SU-DHL-6 (cell line): ENCODE measurements around the gene DBX1.

Experiments used
- CTCF ChIP-seq: fragments of 200-600 bp; sonication (generic); IDR thresholded peaks from one replicate; pipeline ENCODE4 v1.5.1; 2017; ENCODE audit warnings: antibody characterized with exemption, mild to moderate bottlenecking, low read length, moderate library complexity; ENCODE audit not compliant: insufficient read depth, poor library complexity, severe bottlenecking
- EZH2phosphoT487 ChIP-seq: fragments of 200-600 bp; sonication (generic), shearing (Covaris generic); conservative IDR thresholded peaks from 2 replicates; pipeline ENCODE4 v1.6.1; 2018; ENCODE audit warnings: mild to moderate bottlenecking, antibody characterized with exemption, low read length, moderate library complexity, mixed read lengths

- TF ChIP-seq CTCF (no peak), EZH2phosphoT487 (no peak)
These were observed 31.9 kb upstream of the DBX1 start for GRCh38 chr11:20192151-20192550.
